Lung (tissue), 12 donors: ENCODE results near the gene CNTNAP4. TPM values are rescaled to one million over a fixed set of nuclear protein-coding genes. Genes with fewer than 3 reads are reported as not detected.
A peak's percentile ranks its signal among the peaks of the same experiment; 100 is the strongest.

Experiments used
- ATAC-seq: fragments of 200-7000 bp; cut with Tn5 transposase; one replicate; pipeline ENCODE4 v1.9.1; 2020; ENCODE audit warnings: moderate number of reproducible peaks; ENCODE audit not compliant: insufficient read depth, low FRiP score
- DNase-seq, 3 donors: peaks; one replicate each; pipeline ENCODE4 v3.0.0-alpha.2; 2013 to 2017
- H3K27ac ChIP-seq, 2 donors: one replicate each; pipeline ENCODE4 v1.5.1; 2013; ENCODE audit warnings: mild to moderate bottlenecking in 2 of 2, moderate library complexity in 2 of 2, control low read depth in 1 of 2, inconsistent platforms in 1 of 2, low read depth in 1 of 2, low read length in 1 of 2
- H3K27me3 ChIP-seq, 3 donors: one replicate each; pipeline ENCODE4 v1.5.1; 2013; ENCODE audit warnings: low read length in 2 of 3; ENCODE audit not compliant: control insufficient read depth in 3 of 3, insufficient read depth in 3 of 3
- H3K36me3 ChIP-seq, 4 donors: one replicate each; pipeline ENCODE4 v1.5.1; 2013; ENCODE audit warnings: low read length in 4 of 4, mild to moderate bottlenecking in 1 of 4, moderate library complexity in 1 of 4; ENCODE audit not compliant: control insufficient read depth in 4 of 4, insufficient read depth in 4 of 4
- H3K4me1 ChIP-seq, 5 donors: one replicate each; pipeline ENCODE4 v1.5.1; 2013; ENCODE audit warnings: low read length in 5 of 5, mild to moderate bottlenecking in 2 of 5, moderate library complexity in 1 of 5; ENCODE audit not compliant: control insufficient read depth in 5 of 5, insufficient read depth in 5 of 5
- H3K4me3 ChIP-seq: one replicate; pipeline ENCODE4 v1.5.1; 2013; ENCODE audit warnings: mild to moderate bottlenecking, control low read depth, moderate library complexity
- H3K9ac ChIP-seq, 2 donors: one replicate each; pipeline ENCODE4 v1.5.1; 2013; ENCODE audit warnings: low read length in 2 of 2, control low read depth in 1 of 2; ENCODE audit not compliant: insufficient read depth in 1 of 2
- H3K9me3 ChIP-seq, 4 donors: one replicate each; pipeline ENCODE4 v1.5.1; 2013; ENCODE audit warnings: low read length in 3 of 4, mild to moderate bottlenecking in 1 of 4, moderate library complexity in 1 of 4; ENCODE audit not compliant: control insufficient read depth in 4 of 4, insufficient read depth in 3 of 4
- CTCF ChIP-seq: IDR thresholded peaks from 2 replicates; pipeline ENCODE4 v1.5.1; 2012; ENCODE audit warnings: mild to moderate bottlenecking; ENCODE audit errors: control extremely low read depth, extremely low read depth
- WGBS, 2 donors: extraction: QIAGEN DNeasy Blood & Tissue Kit; methylation state at CpG; one replicate each; pipeline ENCODE4 v1.1.7; 2013; 5-methylcytosine and 5-hydroxymethylcytosine counted together
- polyA plus RNA-seq, 2 donors: library from polyadenylated mRNA; stranded (reverse); fragments of 200-250 nt; gene quantifications; one replicate each; pipeline ENCODE4 v1.2.1, GENCODE V29; 2013
- total RNA-seq, 2 donors: library from RNA; depleted of rRNA in 1 of 2; stranded (reverse); fragments of >200 nt in 1 of 2; gene quantifications; one replicate each; pipeline ENCODE4 v1.2.1, GENCODE V29; 2014 to 2021
- donor health status: control.
- donor health status: control.
- donor health status: Bipolar disorder and iron deficiency.
- donor health status: healthy.
- donor health status: DM: yes; HTN: yes; CAD: no.

Gene CNTNAP4
- total and polyA plus RNA-seq, 4 donors, result 0.71 TPM; not detected in 3

GRCh38 chr16:76294396-76295214 lies 17.4 kb downstream of the CNTNAP4 start:
- Histone ChIP-seq H3K9ac (no peak overlapping the region), H3K9me3 (no peaks in the 10 kb centered on the region), H3K27me3 (no peaks in the 10 kb centered on the region), H3K4me3 (no peak overlapping the region), H3K27ac (no peak overlapping the region), H3K36me3 (no peaks in the 10 kb centered on the region), H3K4me1 (no peaks in the 10 kb centered on the region)
- no peak for TF ChIP-seq CTCF
- ATAC-seq, result no peak
- no peak for DNase-seq
- 93 to 96% methylated on average over 3 of the region's 3 CpGs for WGBS, 2 donors

- Histone ChIP-seq H3K4me3 (no peak overlapping the region), H3K4me1 (no peaks in the 10 kb centered on the region), H3K27me3 (no peaks in the 10 kb centered on the region), H3K9me3 (no peaks in the 10 kb centered on the region), H3K27ac (no peak overlapping the region), H3K36me3 (no peaks in the 10 kb centered on the region), H3K9ac (no peak overlapping the region)
- 72 to 84% methylated on average over 3 of the region's 3 CpGs for WGBS, 2 donors
- no peak for TF ChIP-seq CTCF
- ATAC-seq, result no peak
- no peak for DNase-seq
These were observed 20.7 kb downstream of the CNTNAP4 start for GRCh38 chr16:76297941-76298340.

GRCh38 chr16:76303637-76304314 lies 26.6 kb downstream of the CNTNAP4 start:
- ATAC-seq, result no peak
- no peak overlapping the region for H3K9ac ChIP-seq
- 66 to 69% methylated on average over 4 of the region's 4 CpGs for WGBS, 2 donors

More at GRCh38 chr16:76303637-76304314, 26.6 kb downstream of the CNTNAP4 start:
- Histone ChIP-seq H3K4me3 (no peak overlapping the region), H3K27ac (no peak overlapping the region), H3K27me3 (no peaks in the 10 kb centered on the region), H3K36me3 (no peaks in the 10 kb centered on the region), H3K4me1 (no peaks in the 10 kb centered on the region), H3K9me3 (no peaks in the 10 kb centered on the region)
- no peak for TF ChIP-seq CTCF
- DNase-seq, result peak in 1 of 3 donors; percentile 3
